ENCODE data around the gene SLC2A4.

Gene SLC2A4

DNA sequence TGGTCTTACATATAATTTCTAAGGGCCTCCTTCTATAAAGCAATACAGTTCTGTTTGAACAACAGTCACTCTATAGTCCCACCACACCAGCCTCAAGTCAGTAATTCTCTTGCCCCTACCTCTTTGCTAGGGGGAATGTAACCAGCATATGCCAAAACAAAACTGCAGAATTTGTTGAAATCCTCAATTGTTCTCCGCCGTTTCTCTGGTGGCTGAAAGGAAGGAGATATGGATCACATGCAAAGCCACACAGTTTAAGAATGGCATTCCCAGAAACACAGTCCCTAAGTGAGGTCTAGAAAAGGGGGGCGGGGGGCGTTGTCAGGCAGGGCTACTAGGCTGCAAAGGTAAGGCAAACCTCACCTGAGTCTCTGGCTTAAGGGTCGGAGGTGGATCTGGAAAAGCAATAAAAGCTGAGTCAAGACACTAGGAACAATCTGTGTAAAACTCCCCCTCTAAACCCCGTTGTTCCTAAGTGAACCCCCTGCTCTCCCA, 44.2 kb upstream of the SLC2A4 start:
- no peak for FAIRE-seq
- TF ChIP-seq, protein P1, sequence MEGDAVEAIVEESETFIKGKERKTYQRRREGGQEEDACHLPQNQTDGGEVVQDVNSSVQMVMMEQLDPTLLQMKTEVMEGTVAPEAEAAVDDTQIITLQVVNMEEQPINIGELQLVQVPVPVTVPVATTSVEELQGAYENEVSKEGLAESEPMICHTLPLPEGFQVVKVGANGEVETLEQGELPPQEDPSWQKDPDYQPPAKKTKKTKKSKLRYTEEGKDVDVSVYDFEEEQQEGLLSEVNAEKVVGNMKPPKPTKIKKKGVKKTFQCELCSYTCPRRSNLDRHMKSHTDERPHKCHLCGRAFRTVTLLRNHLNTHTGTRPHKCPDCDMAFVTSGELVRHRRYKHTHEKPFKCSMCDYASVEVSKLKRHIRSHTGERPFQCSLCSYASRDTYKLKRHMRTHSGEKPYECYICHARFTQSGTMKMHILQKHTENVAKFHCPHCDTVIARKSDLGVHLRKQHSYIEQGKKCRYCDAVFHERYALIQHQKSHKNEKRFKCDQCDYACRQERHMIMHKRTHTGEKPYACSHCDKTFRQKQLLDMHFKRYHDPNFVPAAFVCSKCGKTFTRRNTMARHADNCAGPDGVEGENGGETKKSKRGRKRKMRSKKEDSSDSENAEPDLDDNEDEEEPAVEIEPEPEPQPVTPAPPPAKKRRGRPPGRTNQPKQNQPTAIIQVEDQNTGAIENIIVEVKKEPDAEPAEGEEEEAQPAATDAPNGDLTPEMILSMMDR (IDR thresholded peaks at IDR 0.05; ENCODE audit: insufficient read depth, missing control alignments): no peak
- DNase-seq (ENCODE audit: insufficient read length, low spot score): no peak

DNA sequence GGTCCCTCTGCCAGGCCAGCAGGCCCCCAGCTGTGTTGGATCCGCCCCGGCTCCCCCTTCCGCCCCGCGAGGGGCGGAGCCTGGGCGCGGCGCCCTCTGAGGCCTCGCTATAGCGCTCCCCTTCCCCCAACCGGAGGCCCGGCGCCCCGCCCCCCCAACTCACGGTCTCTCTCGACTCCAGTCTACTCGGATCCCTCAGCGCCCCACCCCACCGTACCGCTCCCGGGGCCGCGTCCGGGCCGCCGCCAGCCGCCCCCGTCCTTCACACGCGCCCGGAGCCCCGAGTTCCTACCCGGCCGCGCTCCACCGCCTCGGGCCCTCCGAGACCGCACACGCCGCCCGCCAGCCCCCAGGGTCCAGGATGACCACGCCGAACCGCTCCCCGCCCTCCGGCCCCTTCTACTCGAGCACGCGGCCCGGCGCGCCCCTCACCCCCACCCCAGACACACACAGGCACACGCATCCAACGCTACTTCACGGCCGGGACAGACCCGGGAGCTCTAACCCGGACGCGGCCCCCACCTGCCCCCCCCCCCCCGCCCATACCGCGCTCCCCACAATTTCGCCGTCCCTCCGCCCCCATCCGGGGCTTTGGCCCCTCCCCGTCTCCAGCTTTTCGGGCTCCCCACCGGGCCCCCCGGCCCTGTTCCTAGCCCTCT, 43.6 kb upstream of the SLC2A4 start:
- DNase-seq (ENCODE audit: insufficient read length, low spot score) (peak; percentile 71), FAIRE-seq (no peak)
- TF ChIP-seq, protein P1 (IDR thresholded peaks at IDR 0.05; ENCODE audit: insufficient read depth, missing control alignments): no peak

DNA sequence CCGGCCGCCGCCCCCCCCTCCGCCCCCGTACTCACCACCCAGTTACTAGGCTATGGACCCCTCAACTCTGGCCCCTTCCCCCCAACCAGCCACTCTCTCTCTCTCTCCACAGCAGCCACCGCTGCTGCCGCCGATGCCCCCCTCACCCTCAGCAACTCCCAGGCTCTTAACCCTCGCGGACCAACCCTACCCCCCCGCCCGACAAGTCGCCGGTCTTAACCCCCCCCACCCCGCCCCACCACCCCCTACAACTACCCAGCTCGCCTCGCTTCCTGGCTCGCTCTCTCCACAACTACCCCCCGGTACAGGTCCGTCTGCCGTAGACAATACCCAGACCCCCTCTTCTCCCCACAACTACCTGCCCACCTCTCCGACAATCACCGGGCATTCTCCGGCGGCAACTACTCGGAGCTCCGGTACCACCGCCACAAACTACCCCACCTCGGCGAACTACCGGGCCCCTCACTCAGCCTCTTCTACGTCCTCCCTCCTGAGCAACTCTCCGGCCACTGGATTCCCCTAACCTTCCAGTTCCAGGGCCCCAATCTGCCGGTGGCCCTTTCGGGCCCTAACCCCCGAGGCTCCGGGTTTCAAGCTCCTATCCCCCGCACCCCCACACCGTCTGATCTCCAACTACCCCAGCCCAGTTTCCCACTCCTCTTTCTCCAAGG, 43.0 kb upstream of the SLC2A4 start:
- peak; percentile 46 for DNase-seq (ENCODE audit: insufficient read length, low spot score)
- no peak for FAIRE-seq

DNA sequence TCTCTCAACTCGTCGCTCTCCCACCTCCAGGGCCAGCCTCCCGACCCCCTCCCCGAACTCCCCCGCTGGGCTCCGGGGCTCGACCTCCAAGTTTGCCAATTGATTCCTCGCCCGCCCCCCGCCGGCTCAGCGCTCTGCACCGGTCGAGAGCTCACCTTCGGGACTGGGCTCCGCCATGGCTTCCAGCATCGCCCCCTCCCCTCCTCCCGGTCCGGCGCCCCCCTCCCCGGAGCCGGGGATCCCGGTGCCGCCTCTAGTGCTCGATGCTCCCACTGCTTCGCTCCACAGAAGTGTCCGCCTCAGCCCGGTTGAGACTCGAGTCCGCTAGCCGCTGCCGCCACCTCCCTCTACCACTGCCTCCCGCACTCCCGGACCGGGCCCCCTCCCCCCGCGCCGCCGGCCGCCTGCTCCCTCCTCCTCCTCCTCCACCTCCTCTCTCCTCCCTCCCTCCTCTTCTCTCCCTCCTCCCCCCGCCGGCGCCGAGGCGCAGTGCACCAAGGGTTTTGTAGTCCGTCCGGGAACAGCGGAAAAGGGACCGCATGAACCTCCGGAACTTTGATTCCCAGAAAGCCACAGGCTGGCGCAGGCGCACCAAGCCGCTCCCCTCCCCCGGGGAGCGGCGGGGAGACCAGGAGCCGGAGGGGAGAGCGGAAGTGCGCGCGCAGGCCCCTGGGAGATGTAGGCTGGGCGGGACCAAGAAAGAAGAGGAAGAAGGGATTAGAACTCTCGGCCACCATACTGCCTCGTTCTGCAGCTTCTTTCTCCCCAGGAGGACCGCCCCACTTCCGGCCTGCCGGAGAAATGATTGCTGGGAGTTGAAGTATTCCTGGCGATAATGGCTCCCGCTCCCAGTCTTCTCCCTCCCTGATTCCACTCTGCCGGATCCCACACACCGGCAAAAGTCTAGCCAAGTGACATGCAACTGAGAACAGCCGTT, 42.2 kb upstream of the SLC2A4 start, which contains the start of gene PHF23:
TSS of gene PHF23 (minus strand) at position 367 of the 937 bp plus-strand sequence. CDS start at position 189, 178 bp downstream.
- FAIRE-seq: no peak
- DNase-seq (ENCODE audit: insufficient read length, low spot score): peak; percentile 90
- TF ChIP-seq, protein P1 (IDR thresholded peaks at IDR 0.05; ENCODE audit: insufficient read depth, missing control alignments): no peak

More for the DNA sequence above, 43.0 kb upstream of the SLC2A4 start:
- TF ChIP-seq, protein P1 (IDR thresholded peaks at IDR 0.05; ENCODE audit: insufficient read depth, missing control alignments): no peak

DNA sequence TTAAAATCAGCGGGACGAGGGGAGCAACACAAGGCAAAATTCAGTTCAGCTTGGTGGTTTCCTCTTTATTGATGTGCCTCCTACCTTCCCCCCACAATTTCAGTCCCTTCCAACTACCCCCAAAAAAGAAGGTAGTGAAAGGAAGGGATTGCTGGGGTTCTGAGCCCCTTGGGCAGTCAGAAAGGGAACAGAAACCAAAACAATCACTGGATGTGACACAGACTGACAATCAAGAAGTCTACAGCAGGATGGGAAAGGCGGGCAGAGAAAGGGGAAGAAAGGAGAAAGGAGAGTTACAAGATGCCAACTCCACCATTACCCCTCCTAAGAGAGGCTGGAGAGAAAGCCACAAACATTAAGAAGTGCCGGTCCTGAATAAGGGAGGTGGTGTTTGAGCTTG, 41.1 kb upstream of the SLC2A4 start:
- DNase-seq (ENCODE audit: insufficient read length, low spot score) (no peak), FAIRE-seq (no peak)
- TF ChIP-seq, protein P1 (IDR thresholded peaks at IDR 0.05; ENCODE audit: insufficient read depth, missing control alignments): no peak

DNA sequence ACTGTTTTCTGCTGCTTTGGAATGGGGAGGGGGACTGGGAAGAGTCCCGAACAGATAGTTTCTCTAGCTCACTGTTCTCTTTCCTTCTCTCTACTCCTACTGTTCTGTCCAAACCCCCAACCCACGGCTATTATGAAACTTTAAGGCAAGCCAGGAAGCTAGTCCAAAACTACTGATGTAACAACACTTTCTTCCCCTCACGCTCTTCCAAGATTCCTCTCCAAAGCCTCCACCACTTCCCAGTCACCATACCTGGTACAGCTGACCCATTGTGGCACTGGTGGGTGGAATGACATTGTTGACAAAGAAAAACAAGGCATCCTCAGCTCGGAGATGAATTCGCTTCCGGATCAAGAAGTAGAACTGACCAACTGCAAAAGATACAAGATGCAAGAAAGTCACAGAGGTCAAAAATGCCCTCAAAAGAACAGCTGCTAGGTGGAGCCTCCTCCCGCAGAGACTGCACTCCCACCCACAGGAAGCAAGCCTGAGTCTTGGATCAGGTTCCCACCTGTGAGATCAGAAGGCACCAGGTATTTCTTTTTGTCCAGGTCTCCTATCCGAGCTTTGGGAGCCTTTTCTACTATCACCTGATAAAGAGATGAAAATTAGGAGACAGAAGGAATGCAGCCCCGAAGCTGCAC, 40.3 kb upstream of the SLC2A4 start:
- FAIRE-seq (no peak), DNase-seq (ENCODE audit: insufficient read length, low spot score) (no peak)
- TF ChIP-seq, protein P1 (IDR thresholded peaks at IDR 0.05; ENCODE audit: insufficient read depth, missing control alignments): no peak
